ENCODE data around the gene ADCY4.

GRCh38 chr14:24310265-24310645 is 24.6 kb downstream of the ADCY4 start:
- TF ChIP-seq ZNF121 (CRISPR knock-in tag; IDR thresholded peaks at IDR 0.05) = no peak
- TF ChIP-seq CTCF (IDR thresholded peaks at IDR 0.05) = no peak
- TF ChIP-seq KAT7 (CRISPR knock-in tag; IDR thresholded peaks at IDR 0.05; ENCODE audit: borderline replicate concordance) = no peak
- TF ChIP-seq E2F1 (CRISPR knock-in tag; IDR thresholded peaks at IDR 0.05) = no peak
- TF ChIP-seq OVOL2 (CRISPR knock-in tag; IDR thresholded peaks at IDR 0.05; ENCODE audit: borderline replicate concordance) = no peak
- TF ChIP-seq E2F4 (CRISPR knock-in tag; IDR thresholded peaks at IDR 0.05; ENCODE audit: borderline replicate concordance, low read depth) = no peak
- no peak for TF ChIP-seq GTF2I (CRISPR knock-in tag; conservative IDR thresholded peaks at IDR 0.05)
- TF ChIP-seq NR2C2 (CRISPR knock-in tag; IDR thresholded peaks at IDR 0.05) = no peak
- TF ChIP-seq PREB (CRISPR knock-in tag; IDR thresholded peaks at IDR 0.05; ENCODE audit: borderline replicate concordance) = no peak
- no peak for TF ChIP-seq TEAD4 (CRISPR knock-in tag; IDR thresholded peaks at IDR 0.05)

Data from WTC11 (cell line).